Stimulated activated CD4-positive, alpha-beta T cell treated with anti-CD3 and anti-CD28 coated beads, Interleukin-12 subunit alpha, Interleukin-12 subunit beta, amount 100 ng/mL, for 24 hours (primary cell): ENCODE results near the gene MAP3K4.

Source experiments
- DNase-seq, 2 experiments: peaks; one replicate each; pipeline ENCODE4 v3.0.0-alpha.2; 2020; ENCODE audit warnings: low read depth in 2 of 2

The MAP3K4 gene

GRCh38 chr6:161001421-161001820, 9.9 kb downstream of the MAP3K4 start:
- no peak for DNase-seq

GRCh38 chr6:161003336-161003735, 11.8 kb downstream of the MAP3K4 start:
- no peak for DNase-seq

- DNase-seq = no peak
Measured at GRCh38 chr6:161008245-161008644, 16.7 kb downstream of the MAP3K4 start.

GRCh38 chr6:161009991-161010390, 18.4 kb downstream of the MAP3K4 start:
- DNase-seq = no peak

GRCh38 chr6:161010418-161010817, 18.8 kb downstream of the MAP3K4 start:
- DNase-seq = no peak

GRCh38 chr6:161011492-161012480, 20.2 kb downstream of the MAP3K4 start:
- no peak for DNase-seq

GRCh38 chr6:161013695-161014094, 22.1 kb downstream of the MAP3K4 start:
- no peak for DNase-seq

GRCh38 chr6:161017766-161018564, 26.4 kb downstream of the MAP3K4 start:
- DNase-seq = no peak

- DNase-seq = no peak
Measured at GRCh38 chr6:161019324-161019839, 27.8 kb downstream of the MAP3K4 start.

- DNase-seq = no peak
Measured at GRCh38 chr6:161021543-161021942, 30.0 kb downstream of the MAP3K4 start.

- DNase-seq = no peak
Measured at GRCh38 chr6:161021998-161022743, 30.6 kb downstream of the MAP3K4 start.

- no peak for DNase-seq
Measured at GRCh38 chr6:161023316-161023715, 31.7 kb downstream of the MAP3K4 start.

- no peak for DNase-seq
Measured at GRCh38 chr6:161024364-161024920, 32.9 kb downstream of the MAP3K4 start.

- no peak for DNase-seq
Measured at GRCh38 chr6:161027385-161027784, 35.8 kb downstream of the MAP3K4 start.

- DNase-seq = no peak
Measured at GRCh38 chr6:161029195-161029809, 37.7 kb downstream of the MAP3K4 start.

- DNase-seq = no peak
Measured at GRCh38 chr6:161031721-161032495, 40.3 kb downstream of the MAP3K4 start.

GRCh38 chr6:161033667-161034066, 42.1 kb downstream of the MAP3K4 start:
- no peak for DNase-seq

GRCh38 chr6:161035182-161035980, 43.8 kb downstream of the MAP3K4 start:
- no peak for DNase-seq

GRCh38 chr6:161035981-161036263, 44.4 kb downstream of the MAP3K4 start:
- no peak for DNase-seq

- DNase-seq = no peak
Measured at GRCh38 chr6:161037873-161038228, 46.3 kb downstream of the MAP3K4 start.
